ENCODE measurements around the gene LRRC28. TPM values are rescaled to one million over a fixed set of nuclear protein-coding genes. Genes with fewer than 3 reads are reported as not detected.

Gene LRRC28
- total and polyA plus RNA-seq, 9 of the 15 experiments (the other 6 are each of a cell fraction or from before 2014, with no cell fraction given) = 5.5 to 17.4 (median 7.9) TPM

DNA sequence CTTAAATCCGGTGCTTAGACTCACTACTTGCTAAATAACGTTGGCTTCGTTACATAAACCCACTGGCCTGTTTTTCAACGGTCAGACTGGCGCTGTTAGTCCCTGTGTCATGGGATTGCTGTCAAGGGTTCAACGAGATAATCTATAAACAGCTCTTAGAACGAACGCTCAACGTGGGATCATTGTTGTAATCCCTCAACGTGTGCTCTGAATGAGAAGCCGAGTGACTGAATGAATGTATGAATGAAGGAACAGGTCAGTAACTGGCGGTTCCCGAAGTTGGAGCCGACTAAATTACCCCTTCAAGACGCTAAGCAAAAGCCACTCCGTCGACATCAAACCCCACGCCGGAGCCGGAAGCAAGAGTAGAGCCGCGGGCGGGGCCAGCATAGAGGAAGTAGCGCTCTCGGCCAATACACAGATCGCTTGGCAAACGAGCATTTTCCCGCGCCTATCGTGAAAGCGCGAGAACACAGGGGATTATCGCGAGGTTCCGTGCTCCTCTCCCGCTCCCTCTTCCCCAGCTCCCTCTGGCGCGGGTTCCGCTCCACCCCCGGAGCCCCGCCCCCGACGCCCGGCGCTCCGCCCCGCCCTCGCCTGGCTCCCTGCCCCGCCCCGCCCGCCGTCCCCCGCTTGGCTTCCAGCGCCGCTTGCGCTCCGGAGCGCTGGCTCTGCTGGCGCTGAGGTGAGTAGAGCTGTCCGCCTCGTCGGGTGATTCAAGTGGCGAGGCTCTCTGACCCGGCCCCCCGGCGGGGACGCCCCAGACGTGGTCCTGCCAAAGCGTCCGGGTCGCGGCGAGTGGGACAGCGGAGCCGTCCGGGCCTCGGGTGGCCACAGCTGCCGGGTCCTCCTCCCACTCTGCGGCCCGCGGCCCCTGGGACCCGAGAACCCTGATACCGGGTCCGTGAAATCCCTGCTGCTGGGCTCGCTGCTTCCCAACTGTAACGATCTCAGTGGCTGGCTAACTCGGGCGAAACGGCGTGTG lies at the start of gene LRRC28 (continued):
- TF ChIP-seq ZNF347 (CRISPR knock-in tag; IDR thresholded peaks at IDR 0.05; ENCODE audit: low read depth) = no peak
- TF ChIP-seq MCM3 (IDR thresholded peaks at IDR 0.05) = no peak
- TF ChIP-seq TBL1XR1 (IDR thresholded peaks at IDR 0.05; ENCODE audit: low read length in 2 of 2) = peak in 1 of 2 experiments; percentile 70; a peak in 1 of 4 replicates
- no peak for TF ChIP-seq BRD4 (IDR thresholded peaks at IDR 0.05)
- TF ChIP-seq, protein P1, sequence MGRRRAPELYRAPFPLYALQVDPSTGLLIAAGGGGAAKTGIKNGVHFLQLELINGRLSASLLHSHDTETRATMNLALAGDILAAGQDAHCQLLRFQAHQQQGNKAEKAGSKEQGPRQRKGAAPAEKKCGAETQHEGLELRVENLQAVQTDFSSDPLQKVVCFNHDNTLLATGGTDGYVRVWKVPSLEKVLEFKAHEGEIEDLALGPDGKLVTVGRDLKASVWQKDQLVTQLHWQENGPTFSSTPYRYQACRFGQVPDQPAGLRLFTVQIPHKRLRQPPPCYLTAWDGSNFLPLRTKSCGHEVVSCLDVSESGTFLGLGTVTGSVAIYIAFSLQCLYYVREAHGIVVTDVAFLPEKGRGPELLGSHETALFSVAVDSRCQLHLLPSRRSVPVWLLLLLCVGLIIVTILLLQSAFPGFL (CRISPR knock-in tag; IDR thresholded peaks at IDR 0.05) = 0 out of 2 replicates have a peak, but pooled peaks have one; percentile 54
- peak; percentile 89 for TF ChIP-seq ELF2 (CRISPR knock-in tag; IDR thresholded peaks at IDR 0.05)
- TF ChIP-seq, protein P2, sequence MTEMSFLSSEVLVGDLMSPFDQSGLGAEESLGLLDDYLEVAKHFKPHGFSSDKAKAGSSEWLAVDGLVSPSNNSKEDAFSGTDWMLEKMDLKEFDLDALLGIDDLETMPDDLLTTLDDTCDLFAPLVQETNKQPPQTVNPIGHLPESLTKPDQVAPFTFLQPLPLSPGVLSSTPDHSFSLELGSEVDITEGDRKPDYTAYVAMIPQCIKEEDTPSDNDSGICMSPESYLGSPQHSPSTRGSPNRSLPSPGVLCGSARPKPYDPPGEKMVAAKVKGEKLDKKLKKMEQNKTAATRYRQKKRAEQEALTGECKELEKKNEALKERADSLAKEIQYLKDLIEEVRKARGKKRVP (CRISPR knock-in tag; IDR thresholded peaks at IDR 0.05) = no peak
- TF ChIP-seq, protein P3, sequence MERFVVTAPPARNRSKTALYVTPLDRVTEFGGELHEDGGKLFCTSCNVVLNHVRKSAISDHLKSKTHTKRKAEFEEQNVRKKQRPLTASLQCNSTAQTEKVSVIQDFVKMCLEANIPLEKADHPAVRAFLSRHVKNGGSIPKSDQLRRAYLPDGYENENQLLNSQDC (CRISPR knock-in tag; IDR thresholded peaks at IDR 0.05) = no peak
- no peak for TF ChIP-seq ETV6 (IDR thresholded peaks at IDR 0.05; ENCODE audit: borderline replicate concordance in 1 of 2, low read depth in 2 of 2, low read length in 1 of 2)
- no peak for TF ChIP-seq ETV6 (CRISPR knock-in tag; IDR thresholded peaks at IDR 0.05; ENCODE audit: borderline replicate concordance)
- no peak; the same call in 1 of the 2 replicates for TF ChIP-seq ESRRA (IDR thresholded peaks at IDR 0.05; ENCODE audit: borderline replicate concordance, low read depth)
- no peak for TF ChIP-seq IRF2 (CRISPR knock-in tag; IDR thresholded peaks at IDR 0.05)
- TF ChIP-seq PHB (CRISPR knock-in tag; IDR thresholded peaks at IDR 0.05) = 0 out of 2 replicates have a peak, but pooled peaks have one; percentile 22
- TF ChIP-seq RBM17 (IDR thresholded peaks at IDR 0.05; ENCODE audit: borderline replicate concordance, low read depth, low read length) = no peak
- peak; percentile 66 for TF ChIP-seq NCOA6 (IDR thresholded peaks at IDR 0.05)
- no peak for TF ChIP-seq SRSF7 (optimal IDR thresholded peaks at IDR 0.05; ENCODE audit: low read depth, low read length)
- no peak for TF ChIP-seq ZNF699 (CRISPR knock-in tag; IDR thresholded peaks at IDR 0.05; ENCODE audit: insufficient replicate concordance)
- peak; percentile 80 to 87 for TF ChIP-seq MAZ (CRISPR knock-in tag; conservative IDR thresholded peaks at IDR 0.05 in 1 of 2, IDR thresholded peaks at IDR 0.05 in 1 of 2)

Data from K562 (cell line).